ENCODE results near the gene FAAP24.
A peak's percentile ranks its signal among the peaks of the same experiment; 100 is the strongest.
"Not testable (repeated sequence)": the region's sequence is repeated elsewhere in the genome, so short reads cannot be mapped to it uniquely, and the experiment has no call there.

FAAP24 gene, protein sequence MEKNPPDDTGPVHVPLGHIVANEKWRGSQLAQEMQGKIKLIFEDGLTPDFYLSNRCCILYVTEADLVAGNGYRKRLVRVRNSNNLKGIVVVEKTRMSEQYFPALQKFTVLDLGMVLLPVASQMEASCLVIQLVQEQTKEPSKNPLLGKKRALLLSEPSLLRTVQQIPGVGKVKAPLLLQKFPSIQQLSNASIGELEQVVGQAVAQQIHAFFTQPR

DNA sequence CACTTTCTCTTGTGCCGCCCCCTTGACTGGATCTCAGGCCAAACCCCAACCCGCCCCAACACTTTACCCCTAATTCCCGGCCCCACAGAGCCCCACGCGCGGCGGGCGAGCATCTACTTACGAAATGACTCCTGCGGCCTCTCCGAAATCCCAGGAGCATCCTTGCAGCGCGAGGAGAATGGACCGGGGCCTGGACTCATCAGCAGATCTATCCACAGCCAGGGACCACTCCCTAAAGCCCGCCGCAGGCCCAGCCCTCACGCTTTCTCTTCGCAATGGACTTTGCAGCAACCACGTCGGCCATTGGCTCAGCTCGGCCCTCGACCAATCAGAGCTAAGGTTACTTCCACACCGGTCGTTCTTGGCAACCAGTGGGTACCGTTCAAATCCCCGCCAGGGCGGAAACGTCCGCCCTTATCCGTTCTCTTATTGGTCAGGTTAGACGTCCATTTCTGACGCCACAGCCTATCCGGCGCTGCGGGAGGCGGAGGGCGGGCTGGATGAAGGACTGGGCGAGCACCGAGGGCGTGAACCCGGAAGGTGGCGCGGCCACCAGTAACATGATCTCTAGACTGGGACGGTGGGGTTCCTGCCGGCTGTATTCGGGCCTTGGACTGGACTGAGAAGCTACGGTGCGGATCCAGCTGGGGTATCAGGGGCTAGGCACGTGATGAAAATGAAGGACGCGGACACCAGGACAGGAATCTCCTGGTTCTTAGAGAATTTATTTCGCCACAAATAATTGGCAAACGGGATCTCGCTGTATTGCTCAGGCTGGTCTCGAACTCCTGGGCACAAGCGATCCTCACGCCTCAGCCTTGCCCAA is at the start of gene FAAP24, which contains the start of gene CEP89:
FAAP24 (plus strand) TSS at position 528 of the 826 bp plus-strand sequence. CDS start 955 bp downstream, outside the sequence.
CEP89 (minus strand) TSS at position 244 of the 826 bp plus-strand sequence; CDS start at position 160, 84 bp downstream.
- DNase-seq (ENCODE audit: low spot score), result peak; percentile 98

- no peak for DNase-seq (ENCODE audit: low spot score)
Observed at GRCh38 chr19:32924200-32924599, 47.8 kb upstream of the FAAP24 start.

GRCh38 chr19:32928806-32929205 is 43.2 kb upstream of the FAAP24 start:
- no peak for DNase-seq (ENCODE audit: low spot score)

DNA sequence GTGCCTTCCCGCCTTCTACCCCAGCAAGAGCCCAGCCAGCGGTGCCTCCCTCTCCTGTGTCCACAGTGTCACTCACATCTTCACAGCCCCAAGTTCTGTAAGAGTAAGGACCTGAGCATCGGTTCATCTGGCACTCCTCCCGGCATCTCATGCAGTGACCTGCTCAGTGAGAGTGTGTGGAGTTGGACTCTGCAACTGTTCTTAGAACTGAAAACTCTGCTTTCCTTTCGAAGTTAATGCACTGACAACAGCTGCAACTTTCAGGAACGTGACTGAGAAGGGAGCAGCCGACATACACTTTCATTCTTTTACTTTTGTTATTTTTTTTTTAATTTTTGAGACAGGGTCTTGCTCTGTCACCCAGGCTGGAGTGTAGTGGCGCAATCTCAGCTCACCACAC is 41.5 kb upstream of the FAAP24 start:
- no peak for DNase-seq (ENCODE audit: low spot score)

- no peak for DNase-seq (ENCODE audit: low spot score)
Observed at GRCh38 chr19:32933571-32933970, 38.5 kb upstream of the FAAP24 start.

DNA sequence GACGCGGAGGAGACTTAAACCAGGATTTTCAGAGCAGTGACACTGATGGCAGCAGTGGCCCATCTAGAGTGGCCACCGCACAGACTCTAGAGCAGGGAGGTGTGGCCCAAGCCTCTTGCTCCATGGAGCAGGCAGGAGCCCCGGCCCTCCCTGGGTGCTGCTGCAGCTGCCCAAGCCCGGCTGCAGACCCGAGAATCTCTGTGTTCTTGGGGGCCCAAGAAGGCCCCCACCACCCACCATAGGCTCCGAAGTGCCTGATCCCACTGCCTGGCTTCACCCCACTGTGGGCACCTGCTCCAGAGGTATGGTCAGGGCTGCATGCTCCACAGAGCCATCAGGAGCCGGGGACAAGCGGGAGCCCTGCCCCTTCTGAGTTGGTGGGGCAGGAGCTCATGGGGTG is 36.4 kb upstream of the FAAP24 start:
- no peak for DNase-seq (ENCODE audit: low spot score)

GRCh38 chr19:32936065-32936464 is 36.0 kb upstream of the FAAP24 start:
- no peak for DNase-seq (ENCODE audit: low spot score)

GRCh38 chr19:32941273-32941672 is 30.8 kb upstream of the FAAP24 start:
- DNase-seq (ENCODE audit: low spot score), result not testable (repeated sequence)

- no peak for DNase-seq (ENCODE audit: low spot score)
Observed at GRCh38 chr19:32945260-32945659, 26.8 kb upstream of the FAAP24 start.

DNA sequence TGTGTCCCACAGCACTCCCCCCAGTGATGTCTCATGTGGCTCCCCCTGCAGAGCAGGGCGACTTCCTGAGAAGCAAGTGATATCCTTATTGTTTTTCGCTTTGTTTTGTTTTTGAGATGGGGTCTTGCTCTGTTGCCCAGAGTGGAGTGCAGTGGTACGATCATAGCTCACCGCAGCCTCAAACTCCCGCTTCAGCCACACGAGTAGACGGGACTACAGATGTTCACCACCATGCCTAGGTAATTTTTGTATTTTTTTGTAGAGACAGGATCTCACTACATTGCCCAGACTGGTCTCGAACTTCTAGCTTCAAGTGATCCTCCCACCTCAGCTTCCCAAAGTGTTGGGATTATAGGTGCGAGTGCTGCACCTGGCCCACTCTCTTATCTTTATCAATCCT is 5.3 kb upstream of the FAAP24 start:
- DNase-seq (ENCODE audit: low spot score), result no peak

- DNase-seq (ENCODE audit: low spot score), result no peak
Observed at GRCh38 chr19:32969549-32969948, 2.5 kb upstream of the FAAP24 start.

DNA sequence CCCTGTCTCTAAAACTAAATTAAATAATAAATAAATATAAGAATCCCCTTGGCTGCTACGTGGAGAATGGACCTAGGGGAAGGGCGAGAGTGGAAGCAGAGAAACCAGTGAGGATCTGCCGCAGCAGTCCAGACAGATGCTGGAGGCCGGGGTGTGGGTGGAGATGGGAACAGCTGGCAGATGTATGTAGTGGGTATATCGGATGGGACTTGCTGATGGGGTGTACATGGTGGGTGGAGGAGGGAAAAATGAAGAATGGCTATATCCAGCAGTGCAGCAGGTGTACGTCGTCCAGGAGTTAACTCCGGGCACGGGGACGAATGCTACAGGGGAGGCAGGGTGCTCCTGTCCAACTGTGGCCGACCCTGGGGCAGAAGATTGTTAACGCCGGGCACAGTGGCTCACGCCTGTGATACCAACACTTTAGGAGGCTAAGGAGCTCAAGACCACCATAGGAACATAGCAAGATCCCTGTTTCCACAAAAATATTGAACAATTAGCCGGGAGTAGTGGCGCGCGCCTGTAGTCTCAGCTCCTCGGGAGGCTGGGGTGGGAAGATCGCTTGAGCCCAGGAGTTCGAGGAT is 938 bp upstream of the FAAP24 start:
- DNase-seq (ENCODE audit: low spot score), result no peak

DNA sequence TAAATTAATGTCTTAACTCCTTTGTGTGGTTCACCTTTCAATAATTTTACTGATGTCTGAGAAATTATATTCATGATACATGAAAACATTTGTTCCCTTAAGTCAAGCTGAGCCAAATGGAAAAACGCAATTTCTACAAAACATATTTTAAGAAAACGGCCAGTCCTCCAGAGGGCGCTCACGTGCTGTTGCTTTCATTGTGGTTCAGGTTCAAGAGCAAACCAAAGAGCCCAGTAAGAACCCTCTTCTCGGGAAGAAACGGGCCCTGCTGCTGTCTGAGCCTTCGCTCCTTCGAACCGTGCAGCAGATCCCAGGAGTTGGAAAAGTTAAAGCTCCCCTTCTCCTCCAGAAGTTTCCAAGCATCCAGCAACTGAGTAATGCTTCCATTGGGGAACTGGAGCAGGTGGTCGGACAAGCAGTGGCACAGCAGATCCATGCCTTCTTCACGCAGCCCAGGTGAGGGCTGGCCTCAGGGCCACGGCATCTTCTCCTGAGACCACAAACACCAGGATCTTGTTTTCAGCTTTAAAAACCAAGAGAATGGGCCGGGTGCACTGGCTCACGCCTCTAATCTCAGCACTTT is 4.3 kb downstream of the FAAP24 start:
- peak; percentile 76 for DNase-seq (ENCODE audit: low spot score)

DNA sequence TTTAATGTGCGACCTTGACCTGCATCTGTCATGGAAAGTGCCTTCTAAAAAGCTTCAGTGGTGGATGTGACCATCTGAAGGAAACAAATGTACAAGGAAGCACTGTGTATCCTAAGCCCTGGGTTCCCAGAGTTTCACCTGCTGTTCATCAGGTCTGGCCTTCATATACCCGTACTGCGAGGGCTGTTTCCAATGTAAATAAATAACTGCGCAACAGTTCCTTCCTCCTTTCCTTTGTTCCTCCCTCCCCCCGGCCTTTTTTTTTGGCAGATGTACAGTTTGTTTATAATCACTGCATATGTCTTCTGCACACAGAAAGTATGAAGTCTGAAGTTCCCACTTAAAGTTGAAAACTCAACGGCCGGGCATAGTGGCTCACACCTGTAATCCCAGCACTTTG is 5.2 kb downstream of the FAAP24 start:
- no peak for DNase-seq (ENCODE audit: low spot score)

- DNase-seq (ENCODE audit: low spot score), result not testable (repeated sequence)
Observed at GRCh38 chr19:32977813-32978212, 5.8 kb downstream of the FAAP24 start.

- DNase-seq (ENCODE audit: low spot score), result not testable (repeated sequence)
Observed at GRCh38 chr19:32979807-32980206, 7.8 kb downstream of the FAAP24 start.

- DNase-seq (ENCODE audit: low spot score), result not testable (repeated sequence)
Observed at GRCh38 chr19:32982488-32982887, 10.4 kb downstream of the FAAP24 start.

DNA sequence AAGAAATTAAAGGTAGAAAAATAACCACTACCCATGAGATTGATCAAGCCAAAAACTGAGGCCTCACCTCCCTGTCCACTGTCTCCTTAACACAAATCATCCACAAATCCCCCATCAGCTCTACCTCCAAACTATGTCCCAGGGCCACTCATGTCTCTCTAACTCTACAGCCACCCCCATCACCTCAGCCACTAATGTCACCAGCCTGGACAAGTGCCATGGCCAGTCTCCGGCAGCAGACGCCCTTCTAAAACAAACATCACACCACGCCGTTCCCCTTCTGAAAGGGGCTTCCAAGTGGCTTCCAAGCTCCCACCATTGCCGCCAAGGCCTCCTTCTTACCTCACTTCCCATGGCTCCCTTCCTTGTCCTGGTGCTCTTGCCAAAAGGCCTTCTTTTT is 16.2 kb downstream of the FAAP24 start:
- DNase-seq (ENCODE audit: low spot score), result not testable (repeated sequence)

GRCh38 chr19:32988724-32989123 is 16.7 kb downstream of the FAAP24 start:
- no peak for DNase-seq (ENCODE audit: low spot score)

DNA sequence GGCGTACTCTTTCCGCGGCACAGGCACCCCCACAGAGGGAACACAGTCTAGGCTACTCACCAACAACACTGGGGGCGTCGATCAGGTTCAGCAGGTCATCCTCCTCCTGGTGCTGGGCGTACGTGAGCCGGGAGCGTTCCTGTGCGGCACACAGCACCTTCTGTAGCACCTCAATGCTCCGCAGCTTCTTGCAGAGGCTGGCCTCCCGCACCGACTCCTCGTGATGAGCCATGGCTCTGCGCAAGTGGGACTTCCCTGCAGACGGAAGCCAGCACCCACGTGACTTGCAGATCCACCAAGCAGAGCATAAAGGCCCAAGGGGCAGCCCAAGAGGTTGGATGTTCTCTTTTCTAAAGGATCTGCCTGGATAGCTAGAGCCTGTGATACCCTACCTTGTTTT is 23.9 kb downstream of the FAAP24 start:
- DNase-seq (ENCODE audit: low spot score), result not testable (repeated sequence)

GRCh38 chr19:32997061-32997464 is 25.0 kb downstream of the FAAP24 start:
- not testable (repeated sequence) for DNase-seq (ENCODE audit: low spot score)

DNA sequence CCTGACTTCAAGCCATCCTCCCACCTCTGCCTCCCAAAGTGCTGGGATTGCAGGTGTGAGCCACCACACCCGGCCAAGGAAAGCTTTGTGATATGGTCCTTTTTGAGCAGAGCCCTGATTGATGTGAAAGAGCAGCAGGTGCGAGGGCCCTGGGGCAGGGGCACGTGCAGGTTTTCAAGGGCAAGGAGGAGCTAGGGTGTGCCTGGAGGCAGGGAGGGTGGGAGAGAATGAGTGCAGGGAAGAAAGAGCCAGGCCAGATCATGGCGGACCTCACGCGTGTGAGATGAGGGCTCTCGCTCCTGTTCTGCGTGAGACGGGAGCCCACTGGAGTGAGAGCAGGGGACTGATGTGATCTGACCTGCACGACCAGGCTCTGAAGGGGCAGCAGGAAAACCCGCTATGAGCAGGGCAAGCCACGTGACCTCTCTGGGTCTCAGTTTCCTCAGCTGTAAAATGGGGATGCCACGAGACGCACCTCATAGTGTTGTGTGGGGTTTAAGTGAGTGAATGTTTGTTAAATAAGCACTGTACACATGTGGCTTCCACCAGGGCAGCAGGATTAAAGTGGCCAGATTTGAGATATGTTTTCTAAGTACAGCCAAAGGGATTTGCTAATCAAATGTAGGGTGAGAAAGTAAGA is 25.8 kb downstream of the FAAP24 start:
- DNase-seq (ENCODE audit: low spot score), result no peak
